Measurements from ENCODE around the gene ELF5.

ELF5 gene

DNA sequence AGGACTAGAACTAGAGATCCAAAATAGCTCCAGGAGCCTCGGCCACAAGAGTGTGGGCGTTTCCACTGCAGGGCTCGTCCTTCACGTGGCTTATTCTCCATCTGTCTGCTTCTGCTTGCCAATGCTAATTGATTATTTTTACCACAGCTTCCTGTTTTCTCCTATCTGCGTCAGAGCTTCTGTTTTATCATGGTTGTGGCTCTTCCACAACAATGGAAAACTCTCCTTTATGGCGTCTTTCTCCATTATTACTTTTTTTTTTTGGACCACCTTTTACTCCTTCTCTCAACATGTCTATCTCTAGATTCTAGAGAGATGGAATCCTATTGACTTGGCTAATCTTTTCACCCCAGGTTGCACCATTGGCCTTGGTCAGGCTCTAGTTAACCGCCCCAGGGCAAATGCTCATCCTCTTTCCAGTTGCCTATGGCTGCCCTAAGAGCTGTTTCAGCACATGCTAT lies 49.0 kb downstream of the ELF5 start:
- TF ChIP-seq, protein P1, sequence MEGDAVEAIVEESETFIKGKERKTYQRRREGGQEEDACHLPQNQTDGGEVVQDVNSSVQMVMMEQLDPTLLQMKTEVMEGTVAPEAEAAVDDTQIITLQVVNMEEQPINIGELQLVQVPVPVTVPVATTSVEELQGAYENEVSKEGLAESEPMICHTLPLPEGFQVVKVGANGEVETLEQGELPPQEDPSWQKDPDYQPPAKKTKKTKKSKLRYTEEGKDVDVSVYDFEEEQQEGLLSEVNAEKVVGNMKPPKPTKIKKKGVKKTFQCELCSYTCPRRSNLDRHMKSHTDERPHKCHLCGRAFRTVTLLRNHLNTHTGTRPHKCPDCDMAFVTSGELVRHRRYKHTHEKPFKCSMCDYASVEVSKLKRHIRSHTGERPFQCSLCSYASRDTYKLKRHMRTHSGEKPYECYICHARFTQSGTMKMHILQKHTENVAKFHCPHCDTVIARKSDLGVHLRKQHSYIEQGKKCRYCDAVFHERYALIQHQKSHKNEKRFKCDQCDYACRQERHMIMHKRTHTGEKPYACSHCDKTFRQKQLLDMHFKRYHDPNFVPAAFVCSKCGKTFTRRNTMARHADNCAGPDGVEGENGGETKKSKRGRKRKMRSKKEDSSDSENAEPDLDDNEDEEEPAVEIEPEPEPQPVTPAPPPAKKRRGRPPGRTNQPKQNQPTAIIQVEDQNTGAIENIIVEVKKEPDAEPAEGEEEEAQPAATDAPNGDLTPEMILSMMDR (conservative IDR thresholded peaks at IDR 0.05): no peak
- no peak overlapping the region for H3K27ac ChIP-seq

DNA sequence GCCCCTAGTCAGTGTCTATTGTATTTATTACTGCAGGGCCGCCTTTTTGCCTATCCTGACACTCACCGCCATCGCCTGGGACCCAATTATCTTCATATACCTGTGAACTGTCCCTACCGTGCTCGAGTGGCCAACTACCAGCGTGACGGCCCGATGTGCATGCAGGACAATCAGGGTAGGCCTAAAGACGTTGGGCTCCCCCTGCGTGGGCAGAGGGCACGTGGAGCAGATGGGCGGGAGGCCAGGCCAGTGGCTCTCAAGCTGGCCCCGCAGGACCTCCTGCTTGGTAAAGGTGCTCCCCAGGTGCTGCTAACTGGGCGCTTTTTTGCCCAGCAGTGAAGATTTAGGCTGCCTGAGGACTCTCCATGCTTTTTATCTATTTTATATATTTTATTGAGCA lies 52.4 kb downstream of the ELF5 start:
- H3K27ac ChIP-seq: no peak overlapping the region
- TF ChIP-seq, protein P1 (conservative IDR thresholded peaks at IDR 0.05): no peak

DNA sequence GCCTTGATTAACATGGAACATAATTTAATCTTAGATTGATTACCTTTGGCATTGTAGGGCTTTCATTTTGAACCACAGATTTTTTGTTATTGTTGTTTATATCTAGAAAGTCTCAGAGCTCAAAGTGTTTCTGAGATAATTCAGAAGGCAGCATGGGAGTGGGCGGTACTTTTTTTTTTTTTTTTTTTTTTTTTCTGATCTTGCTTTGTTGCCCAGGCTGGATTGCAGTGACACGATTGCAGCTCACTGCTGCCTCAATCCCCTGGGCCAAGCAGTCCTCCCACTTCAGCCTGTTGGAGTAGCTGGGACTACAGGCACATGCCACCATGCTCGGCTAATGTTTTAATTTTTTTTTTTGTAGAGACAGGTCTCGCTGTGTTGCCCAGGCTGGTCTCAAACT lies 53.3 kb downstream of the ELF5 start:
- TF ChIP-seq, protein P1 (conservative IDR thresholded peaks at IDR 0.05): no peak
- H3K27ac ChIP-seq: no peak overlapping the region

DNA sequence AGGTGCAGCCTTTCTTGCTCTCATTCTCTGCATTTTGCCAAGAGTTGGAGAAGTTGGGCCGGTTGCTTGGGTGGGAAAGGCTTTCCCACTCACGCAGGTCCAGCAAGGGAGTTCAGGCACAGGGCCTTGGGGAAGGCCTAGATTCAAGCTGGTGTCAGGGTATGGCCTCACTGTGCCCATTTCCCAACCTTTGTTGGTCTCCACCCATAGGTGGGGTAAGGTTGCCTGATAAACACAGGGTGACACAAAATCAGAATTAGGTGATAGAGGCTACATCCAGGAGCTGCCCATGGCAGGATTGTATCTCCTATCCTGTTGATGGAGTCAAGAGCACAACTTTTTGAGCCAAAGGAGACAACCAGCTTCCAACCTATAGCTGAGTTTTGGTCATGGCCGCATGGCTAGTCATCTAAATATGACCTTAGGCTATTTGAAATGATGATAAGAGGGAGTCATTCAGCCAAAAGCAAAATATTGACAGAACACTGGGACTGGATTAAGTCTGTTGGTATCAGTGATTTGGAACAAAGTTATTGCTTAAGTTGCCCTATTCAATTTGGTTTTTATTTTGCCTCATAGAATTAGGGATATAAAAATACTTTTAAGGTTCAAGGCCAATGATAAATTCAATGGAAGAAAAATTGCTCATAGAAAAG lies 54.0 kb downstream of the ELF5 start:
- TF ChIP-seq, protein P1 (conservative IDR thresholded peaks at IDR 0.05): no peak

DNA sequence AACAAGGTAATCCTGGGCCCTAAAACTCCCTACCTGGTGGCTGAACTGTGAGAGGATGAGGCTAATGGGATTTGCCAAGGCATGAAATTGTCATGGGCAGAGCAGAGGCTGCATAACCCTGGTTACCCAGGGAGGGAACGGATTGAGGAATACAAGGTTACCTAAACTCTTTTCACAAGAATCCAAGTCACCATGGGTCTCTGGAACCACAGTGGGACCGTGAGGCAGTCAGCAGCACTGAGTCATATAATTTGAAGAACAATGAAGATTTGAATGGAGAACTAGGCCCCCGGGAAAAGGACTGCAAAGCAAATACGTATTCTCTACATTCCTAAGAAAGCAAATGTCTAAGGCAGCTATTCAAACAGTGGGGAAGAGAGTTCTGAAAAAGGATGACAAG lies 55.1 kb downstream of the ELF5 start:
- no peak overlapping the region for H3K27ac ChIP-seq
- TF ChIP-seq, protein P1 (conservative IDR thresholded peaks at IDR 0.05): no peak

More for the DNA sequence above, 54.0 kb downstream of the ELF5 start:
- H3K27ac ChIP-seq: no peak overlapping the region

DNA sequence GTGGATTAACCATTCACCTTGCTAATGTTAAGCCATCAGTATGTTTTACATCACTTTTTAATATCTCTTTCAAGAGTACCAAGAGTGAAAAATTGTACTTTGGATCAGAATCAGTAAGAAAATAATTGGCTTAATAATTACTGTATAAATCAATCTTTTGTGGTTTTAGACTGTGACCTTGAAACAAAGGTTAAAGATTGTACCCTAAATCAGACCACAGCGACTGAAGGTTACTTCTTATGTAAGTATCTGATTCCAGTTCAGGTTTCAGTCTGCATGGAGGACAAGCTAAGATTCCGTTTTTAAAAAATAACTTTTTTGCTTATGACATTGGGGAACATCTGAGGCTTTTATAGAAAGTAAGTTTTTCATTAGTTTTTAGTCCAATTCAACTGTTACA lies 56.0 kb downstream of the ELF5 start:
- TF ChIP-seq, protein P1 (conservative IDR thresholded peaks at IDR 0.05): no peak
- H3K27ac ChIP-seq: no peak overlapping the region

DNA sequence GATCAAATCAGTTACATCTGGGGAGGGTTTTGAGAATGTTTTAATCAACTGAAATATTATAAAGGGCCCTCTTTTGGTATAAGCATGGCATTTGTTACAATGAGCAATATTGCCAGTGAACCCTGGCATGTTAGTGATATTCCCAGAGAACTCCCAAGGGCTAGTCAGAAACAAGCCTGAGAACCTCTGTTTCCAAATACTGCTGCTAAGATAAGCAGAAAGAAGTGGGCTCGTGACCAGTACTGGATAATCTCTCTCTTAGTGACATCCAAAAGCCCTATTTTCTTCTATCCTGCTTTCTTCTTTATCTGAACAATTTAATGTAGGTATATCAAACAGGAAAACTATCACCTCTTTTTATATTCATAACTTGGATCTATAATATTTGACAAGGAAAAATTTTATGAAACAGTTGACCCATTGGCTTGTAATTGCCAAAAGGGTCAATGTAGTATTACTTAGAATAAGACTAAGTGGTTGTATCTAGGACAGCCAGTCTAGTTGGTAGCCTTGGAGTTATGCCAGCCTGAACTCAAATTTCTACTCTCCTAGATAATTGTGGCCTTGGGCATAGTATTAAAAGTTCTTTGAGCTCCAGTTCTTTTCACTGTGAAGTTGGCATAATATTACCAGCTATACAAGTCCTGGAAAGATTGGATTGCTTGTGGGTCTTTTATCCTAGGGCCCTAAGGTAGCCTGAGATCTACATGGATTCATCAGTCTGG lies 59.1 kb downstream of the ELF5 start:
- no peak overlapping the region for H3K27ac ChIP-seq
- TF ChIP-seq, protein P1 (conservative IDR thresholded peaks at IDR 0.05): no peak
